Stimulated activated CD4-positive, alpha-beta T cell treated with anti-CD3 and anti-CD28 coated beads, Interleukin-4, amount 100 ng/mL, for 4 hours (primary cell): ENCODE results near the gene WIPF2.

Experiments used
- DNase-seq, 2 experiments: peaks; one replicate each; pipeline ENCODE4 v3.0.0-alpha.2; 2020

Gene WIPF2

GRCh38 chr17:40218740-40219593, at the start of gene WIPF2:
TSS of gene WIPF2 (plus strand) at chr17:40219304. CDS start at chr17:40256460, 37,156 bp downstream.
- peak; percentile 95 for DNase-seq

- no peak for DNase-seq
Measured at GRCh38 chr17:40170325-40170724, 48.8 kb upstream of the WIPF2 start.

- no peak for DNase-seq
Measured at GRCh38 chr17:40171750-40172149, 47.4 kb upstream of the WIPF2 start.

GRCh38 chr17:40173091-40173777, 45.9 kb upstream of the WIPF2 start:
- DNase-seq = no peak

GRCh38 chr17:40173778-40174135, 45.3 kb upstream of the WIPF2 start:
- DNase-seq = no peak

- no peak for DNase-seq
Measured at GRCh38 chr17:40174514-40174913, 44.6 kb upstream of the WIPF2 start.

- no peak for DNase-seq
Measured at GRCh38 chr17:40175928-40176753, 43.0 kb upstream of the WIPF2 start.

- DNase-seq = no peak
Measured at GRCh38 chr17:40176754-40177110, 42.4 kb upstream of the WIPF2 start.

- peak; percentile 84 to 91 for DNase-seq
Measured at GRCh38 chr17:40177275-40177874, 41.7 kb upstream of the WIPF2 start, which contains the start of gene RAPGEFL1. TSS of gene RAPGEFL1 (plus strand) at chr17:40177470. CDS start at chr17:40177862, 392 bp downstream.

GRCh38 chr17:40178021-40178601, 41.0 kb upstream of the WIPF2 start:
- no peak for DNase-seq

GRCh38 chr17:40178660-40179059, 40.4 kb upstream of the WIPF2 start:
- no peak for DNase-seq

GRCh38 chr17:40179923-40180659, 39.0 kb upstream of the WIPF2 start:
- no peak for DNase-seq

- DNase-seq = no peak
Measured at GRCh38 chr17:40180694-40181093, 38.4 kb upstream of the WIPF2 start.

GRCh38 chr17:40181205-40181604, 37.9 kb upstream of the WIPF2 start:
- no peak for DNase-seq

- DNase-seq = no peak
Measured at GRCh38 chr17:40182606-40183005, 36.5 kb upstream of the WIPF2 start.

GRCh38 chr17:40187238-40187637, 31.9 kb upstream of the WIPF2 start:
- DNase-seq = no peak

- no peak for DNase-seq
Measured at GRCh38 chr17:40188694-40189093, 30.4 kb upstream of the WIPF2 start.

GRCh38 chr17:40190197-40191021, 28.7 kb upstream of the WIPF2 start:
- peak in 1 of 2 experiments; percentile 16 for DNase-seq

GRCh38 chr17:40191237-40192208, 27.6 kb upstream of the WIPF2 start:
- DNase-seq = peak; percentile 52 to 62

GRCh38 chr17:40192961-40193360, 26.1 kb upstream of the WIPF2 start:
- DNase-seq = no peak
